22Rv1 (cell line): ENCODE measurements around the gene KCNQ1.

ENCODE experiments used
- ZFX ChIP-seq: fragments of 450-650 bp; IDR thresholded peaks from 2 replicates; pipeline ENCODE4 v1.6.1; 2017; ENCODE audit warnings: antibody characterized with exemption, borderline replicate concordance
- TF ChIP-seq, protein P1 (sequence below): fragments of 450-650 bp; IDR thresholded peaks from 2 replicates; pipeline ENCODE4 v1.5.1; 2017; ENCODE audit warnings: mild to moderate bottlenecking

DNA sequence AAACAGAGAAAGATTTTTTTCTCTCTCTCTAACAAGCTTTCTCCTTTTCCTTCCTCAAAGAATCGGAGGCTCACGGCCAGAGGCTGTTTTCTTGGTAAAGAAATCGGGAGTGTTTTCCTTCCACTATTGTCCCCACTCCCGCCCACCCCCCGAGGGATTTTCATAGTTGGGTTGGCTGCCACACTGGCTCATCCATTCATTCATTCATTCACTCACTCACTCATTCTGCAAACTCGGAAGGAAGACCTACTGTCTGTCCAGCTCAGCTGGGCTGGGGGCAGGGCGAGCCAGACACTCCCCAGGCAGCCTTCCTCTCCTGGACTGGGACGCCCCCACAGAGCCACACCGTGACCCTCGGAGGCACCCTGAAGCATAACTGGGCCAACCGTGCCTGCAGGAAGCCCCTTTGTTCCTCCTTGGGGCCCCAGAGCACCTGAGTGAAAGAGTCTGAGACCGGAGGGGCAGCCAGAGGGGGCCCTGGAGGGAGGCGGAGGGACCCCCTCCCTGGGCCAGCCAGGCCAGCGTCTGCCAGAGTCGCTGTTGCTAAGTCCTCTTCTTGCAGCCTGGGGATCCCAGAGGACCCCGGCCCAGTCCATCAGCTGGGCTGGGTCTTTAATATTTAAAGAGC lies 423.8 kb downstream of the KCNQ1 start:
- TF ChIP-seq, protein P1, sequence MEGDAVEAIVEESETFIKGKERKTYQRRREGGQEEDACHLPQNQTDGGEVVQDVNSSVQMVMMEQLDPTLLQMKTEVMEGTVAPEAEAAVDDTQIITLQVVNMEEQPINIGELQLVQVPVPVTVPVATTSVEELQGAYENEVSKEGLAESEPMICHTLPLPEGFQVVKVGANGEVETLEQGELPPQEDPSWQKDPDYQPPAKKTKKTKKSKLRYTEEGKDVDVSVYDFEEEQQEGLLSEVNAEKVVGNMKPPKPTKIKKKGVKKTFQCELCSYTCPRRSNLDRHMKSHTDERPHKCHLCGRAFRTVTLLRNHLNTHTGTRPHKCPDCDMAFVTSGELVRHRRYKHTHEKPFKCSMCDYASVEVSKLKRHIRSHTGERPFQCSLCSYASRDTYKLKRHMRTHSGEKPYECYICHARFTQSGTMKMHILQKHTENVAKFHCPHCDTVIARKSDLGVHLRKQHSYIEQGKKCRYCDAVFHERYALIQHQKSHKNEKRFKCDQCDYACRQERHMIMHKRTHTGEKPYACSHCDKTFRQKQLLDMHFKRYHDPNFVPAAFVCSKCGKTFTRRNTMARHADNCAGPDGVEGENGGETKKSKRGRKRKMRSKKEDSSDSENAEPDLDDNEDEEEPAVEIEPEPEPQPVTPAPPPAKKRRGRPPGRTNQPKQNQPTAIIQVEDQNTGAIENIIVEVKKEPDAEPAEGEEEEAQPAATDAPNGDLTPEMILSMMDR, result no peak
- TF ChIP-seq ZFX, result no peak
